T-helper 2 cell treated with Interferon-gamma antibody and Interleukin-4, amounts not matched to agents 100 ng/mL and 5 ng/mL, for 36 hours (primary cell): ENCODE results near the gene SCAMP1. TPM values are rescaled to one million over a fixed set of nuclear protein-coding genes. Genes with fewer than 3 reads are reported as not detected.
"Not testable (repeated sequence)": the region's sequence is repeated elsewhere in the genome, so short reads cannot be mapped to it uniquely, and the experiment has no call there.

ENCODE experiments used
- intact Hi-C: fragments of 100-400 bp; cut with micrococcal nuclease; formaldehyde crosslinking; loops from one replicate; pipeline ENCODE4 v1.15.1; 2023
- total RNA-seq: library from RNA; stranded (reverse); gene quantifications from 2 replicates; pipeline ENCODE4 v1.2.3, GENCODE V29; 2022

SCAMP1 gene
- total RNA-seq, 1 donor from 2014 or later: 16.0 TPM

DNA sequence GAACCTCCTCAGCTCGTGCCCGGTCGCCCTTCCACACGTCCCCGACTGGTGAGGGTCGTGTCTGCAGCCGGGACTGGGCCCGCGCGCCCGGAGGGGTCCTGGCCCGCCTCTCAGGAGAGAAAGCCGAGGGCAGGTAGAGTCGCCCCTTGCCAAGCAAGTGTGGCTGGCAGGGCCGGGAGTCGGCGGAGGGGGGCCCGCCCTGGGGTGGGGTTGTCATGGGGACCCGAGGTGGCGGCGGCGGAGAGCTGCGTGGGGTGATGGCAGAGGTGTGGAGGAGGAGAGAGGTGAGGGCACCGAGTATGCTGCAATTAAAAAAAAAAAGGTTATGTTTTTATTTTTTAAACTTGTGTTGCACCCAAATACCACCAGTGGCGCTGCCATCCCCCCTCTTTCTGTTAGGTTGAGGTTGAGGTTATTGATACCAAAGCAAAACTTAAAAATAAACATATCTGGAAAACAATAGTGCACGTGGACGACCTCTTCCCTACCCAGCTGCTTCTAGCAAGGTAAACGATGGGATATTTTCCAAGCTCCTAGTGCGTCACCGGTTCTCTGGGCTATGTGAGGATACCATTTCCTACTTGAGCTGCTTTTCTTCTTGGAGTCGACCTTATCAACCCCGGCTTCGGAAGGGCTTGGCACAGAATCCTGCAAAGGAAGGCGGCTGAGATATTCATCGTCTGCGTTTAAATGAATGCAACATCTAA, 660 bp downstream of the SCAMP1 start:
- intact Hi-C loops: loop anchor here (1.0 to 10.0 kb wide), 5 partner anchors 67 to 1330 kb away; partner anchors contain the start of genes AGGF1, AP3B1, ARSB and TBCA

DNA sequence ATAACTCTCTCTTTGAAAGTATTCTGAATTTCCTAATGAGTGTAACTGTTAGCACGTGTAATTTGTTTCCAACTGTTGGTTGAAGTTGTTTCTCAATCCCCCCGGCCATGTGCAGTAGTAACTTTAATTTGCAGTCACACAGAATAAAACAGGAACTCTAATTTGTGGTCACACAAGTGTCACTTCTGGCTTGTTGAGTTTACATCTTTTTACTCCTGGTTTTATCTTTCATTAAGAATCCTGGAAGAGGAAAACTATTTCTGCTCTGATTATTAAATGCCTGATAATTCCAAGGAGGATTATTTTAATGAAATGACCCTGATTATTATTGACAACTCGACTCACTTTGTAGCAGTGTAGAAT, 1.2 kb downstream of the SCAMP1 start:
- intact Hi-C loops: loop anchor here (2.0 to 10.0 kb wide), 3 partner anchors 584 to 1331 kb away; partner anchors contain the start of genes AGGF1, ARSB and TBCA

DNA sequence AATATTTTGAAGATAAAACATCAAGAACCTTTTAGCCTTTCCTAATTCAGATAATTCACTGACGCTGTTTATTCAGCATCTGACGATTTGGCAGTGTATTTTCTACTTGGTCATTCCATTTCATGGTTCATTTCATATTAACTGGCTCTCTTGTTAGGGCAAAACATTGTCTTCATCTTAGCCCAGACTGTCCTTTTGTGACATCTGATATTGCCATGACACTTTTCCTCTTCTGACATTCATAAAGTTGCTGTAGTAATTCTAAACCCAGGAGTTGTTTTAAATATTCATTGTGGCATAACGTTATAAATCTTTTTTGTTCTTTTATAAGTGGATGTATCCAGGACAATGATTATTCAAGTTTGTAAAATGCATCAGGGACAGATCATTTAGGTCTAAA, 1.8 kb downstream of the SCAMP1 start:
- intact Hi-C loops: loop anchor here (5.0 to 10.0 kb wide), 2 partner anchors 585 to 623 kb away; partner anchors contain the start of genes ARSB and TBCA

DNA sequence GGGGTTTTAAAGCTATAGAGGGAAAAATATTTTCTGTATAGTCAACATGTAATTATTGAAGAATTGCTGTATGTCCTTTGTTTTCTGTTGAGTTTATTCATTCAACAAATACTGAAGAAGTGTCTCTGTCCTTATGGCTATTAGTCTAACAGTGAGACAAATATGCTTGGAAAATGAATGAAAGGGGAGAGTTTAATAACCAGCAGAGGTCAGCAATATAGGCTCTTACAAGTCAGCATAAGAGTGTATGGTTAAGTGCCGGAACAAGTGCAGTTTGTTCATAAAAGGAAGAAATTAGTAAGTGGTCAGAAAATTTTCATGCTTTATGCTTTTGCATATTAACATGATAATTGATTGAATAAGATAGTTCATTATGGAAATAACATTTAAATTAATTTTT, 3.6 kb downstream of the SCAMP1 start:
- intact Hi-C loops: loop anchor here (5.0 to 10.0 kb wide), 2 partner anchors 587 to 621 kb away; partner anchors contain the start of genes ARSB and TBCA

DNA sequence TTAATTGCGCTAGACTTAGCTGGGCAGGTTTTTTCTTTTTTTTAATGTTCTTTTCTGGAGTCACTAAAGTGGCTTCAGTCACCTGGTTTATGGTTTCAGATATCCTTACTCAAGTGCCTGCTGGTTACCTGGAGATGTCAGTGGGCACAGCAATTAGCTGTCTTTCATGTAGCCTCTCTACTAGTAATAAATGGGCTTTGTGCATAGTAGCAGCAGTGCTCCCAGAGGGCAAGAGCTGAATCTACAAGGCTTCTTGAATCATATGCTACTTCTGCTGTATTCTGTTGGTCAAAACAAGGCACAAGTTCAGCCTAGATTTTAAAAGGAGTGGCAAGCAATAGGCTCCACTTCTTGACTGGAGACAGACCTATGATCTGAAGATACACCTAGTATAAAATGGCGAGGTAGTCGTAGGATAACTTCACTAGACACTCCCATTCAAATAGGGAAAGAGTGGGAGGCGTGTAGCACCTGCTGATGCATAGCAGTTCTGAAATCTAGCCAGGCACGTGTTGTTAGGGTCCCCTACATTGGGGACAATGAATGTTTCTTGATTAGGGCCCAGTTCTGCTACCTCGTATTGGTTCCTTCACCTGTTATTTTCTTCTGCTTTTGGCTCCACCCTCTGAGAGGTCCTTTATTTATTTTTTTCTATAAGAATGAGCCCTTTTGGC, 7.0 kb downstream of the SCAMP1 start:
- intact Hi-C loops: loop anchor here (10.0 kb wide), 1 partner anchor 617 kb away; the partner anchor contains the start of gene ARSB

DNA sequence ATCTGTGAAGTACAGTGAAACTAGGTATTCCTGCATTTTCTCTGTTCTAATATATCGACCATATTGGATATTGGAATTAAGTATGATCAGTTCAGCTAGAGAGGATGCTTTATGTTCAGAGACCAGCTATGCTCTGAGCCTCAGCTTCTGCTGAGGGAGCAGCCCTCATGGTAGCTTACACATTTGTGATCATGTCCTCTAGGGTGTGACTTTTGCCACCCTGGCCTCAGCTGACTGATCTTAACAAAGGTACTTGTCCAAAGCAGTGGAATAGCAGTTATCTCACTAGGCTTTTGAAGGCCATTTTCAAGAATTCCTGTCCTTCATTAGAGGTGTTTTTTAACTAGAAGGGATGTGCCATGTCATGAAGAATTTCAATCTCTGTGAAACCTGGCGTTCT, 9.3 kb downstream of the SCAMP1 start:
- intact Hi-C loops: loop anchor here (10.0 kb wide), 1 partner anchor 615 kb away; the partner anchor contains the start of gene ARSB

DNA sequence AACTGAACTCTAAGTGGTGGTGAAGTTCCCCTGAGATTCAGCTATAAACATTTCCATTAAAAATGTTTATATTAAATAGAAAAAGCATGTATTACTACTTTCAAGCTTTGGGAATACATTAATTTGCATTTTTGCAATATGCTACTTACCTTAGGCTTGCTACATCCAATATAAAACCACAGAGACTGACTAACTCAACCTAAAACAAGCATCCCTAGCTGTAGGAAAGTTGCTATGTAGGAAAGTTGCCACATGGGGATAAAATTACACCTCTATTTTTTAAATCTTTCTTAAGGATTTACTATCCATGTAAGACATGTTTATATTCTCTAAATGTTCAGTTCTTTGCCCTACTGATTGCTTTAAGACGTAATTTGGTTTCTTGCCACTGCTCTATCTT, 12.8 kb downstream of the SCAMP1 start:
- intact Hi-C loops: no loop called here

DNA sequence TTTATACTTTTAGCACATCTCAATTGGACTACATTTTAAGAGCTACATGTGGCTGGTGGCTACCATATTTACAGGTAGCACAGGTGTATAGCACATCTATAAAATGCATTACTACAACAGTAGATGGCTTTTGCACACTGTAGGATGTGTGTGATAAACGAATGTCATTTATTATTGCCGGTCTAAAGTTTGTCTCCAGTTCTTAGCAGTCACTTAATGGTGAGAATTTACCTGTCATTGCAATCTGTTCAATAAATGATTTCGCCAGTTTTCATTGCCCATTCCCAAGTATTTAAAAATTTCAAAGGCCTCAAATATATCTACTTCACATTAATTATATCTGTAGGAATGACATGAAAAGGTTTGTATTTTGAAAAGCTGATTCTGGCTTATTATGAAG, 15.9 kb downstream of the SCAMP1 start:
- intact Hi-C loops: no loop called here

DNA sequence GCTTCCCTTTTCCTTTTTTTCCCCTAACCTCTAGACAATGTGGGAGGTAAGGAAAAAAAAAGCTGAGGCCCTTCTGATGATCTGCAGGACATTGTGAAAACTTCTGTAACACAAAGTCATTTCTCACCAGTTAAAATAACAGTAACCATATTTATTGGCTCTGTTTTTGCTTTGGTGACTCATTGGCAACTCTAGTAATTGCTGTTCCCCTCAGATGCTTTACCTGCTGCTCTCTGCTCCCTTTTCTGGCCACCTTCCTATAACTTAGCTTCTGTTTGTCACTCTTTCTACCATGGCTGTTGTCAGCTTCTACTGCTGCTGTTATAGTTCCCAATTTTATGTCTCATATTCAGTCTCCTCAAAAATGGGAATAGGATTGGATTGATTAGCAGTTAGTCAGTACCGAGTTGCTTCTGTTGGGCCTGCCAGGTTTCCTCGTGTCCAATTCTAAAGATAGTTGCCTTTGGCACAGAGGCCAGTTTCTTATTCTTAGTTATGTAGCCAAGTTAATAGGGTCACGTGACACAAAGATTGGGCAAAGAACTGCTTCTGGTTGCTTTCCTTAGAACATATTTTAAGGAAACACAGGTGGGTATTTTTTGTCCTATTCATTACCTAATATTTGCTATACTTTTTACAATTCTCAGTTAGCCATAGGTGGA, 16.8 kb downstream of the SCAMP1 start:
- intact Hi-C loops: no loop called here

DNA sequence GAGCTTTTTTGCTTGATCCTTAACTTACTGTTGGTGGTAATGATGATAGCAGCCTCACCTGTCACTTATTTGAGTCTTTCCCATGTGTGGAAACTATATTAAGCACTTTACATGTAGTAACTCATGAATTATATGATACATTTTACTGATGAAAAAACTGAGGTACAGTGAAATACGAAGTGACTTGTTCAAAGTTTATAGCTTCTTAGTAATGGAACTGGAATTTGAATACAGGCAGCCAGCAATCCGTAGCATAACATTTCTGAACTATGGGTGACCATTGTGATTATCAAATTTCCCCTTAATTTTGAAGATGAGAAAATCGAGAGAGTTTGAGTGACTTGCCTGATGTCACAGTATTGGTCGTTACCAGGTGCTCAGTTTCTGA, 17.3 kb downstream of the SCAMP1 start:
- intact Hi-C loops: no loop called here

DNA sequence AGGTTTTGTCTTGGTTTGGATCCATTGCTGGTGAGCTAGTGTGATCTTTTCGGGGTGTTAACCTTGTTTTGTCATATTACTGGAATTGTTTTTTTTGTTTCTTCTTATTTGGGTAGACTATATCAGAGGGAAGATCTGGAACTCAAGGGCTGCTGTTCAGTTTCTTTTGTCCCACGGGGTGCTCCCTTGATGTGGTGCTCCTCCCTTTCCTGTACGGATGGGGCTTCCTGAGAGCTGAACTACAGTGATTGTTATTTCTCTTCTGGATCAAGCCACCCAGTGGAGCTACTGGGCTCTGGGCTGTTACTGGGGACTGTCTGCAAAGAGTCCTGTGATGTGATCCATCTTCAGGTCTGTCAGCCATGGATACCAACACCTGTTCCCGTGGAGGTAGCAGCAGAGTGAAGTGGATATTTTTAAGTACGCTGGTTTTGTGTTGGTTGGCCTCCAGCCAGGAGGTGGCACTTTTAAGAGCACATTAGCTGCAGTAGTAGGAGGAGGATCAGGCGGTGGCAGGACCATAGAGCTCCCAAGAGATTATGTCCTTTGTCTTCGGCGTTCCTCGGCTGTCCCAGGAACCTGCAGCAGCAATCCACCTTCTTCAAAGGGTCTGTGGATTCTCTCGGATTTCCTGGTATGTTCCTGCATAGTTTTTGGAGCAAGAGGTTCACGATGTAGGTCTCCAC, 27.2 kb downstream of the SCAMP1 start:
- intact Hi-C loops: no loop called here

DNA sequence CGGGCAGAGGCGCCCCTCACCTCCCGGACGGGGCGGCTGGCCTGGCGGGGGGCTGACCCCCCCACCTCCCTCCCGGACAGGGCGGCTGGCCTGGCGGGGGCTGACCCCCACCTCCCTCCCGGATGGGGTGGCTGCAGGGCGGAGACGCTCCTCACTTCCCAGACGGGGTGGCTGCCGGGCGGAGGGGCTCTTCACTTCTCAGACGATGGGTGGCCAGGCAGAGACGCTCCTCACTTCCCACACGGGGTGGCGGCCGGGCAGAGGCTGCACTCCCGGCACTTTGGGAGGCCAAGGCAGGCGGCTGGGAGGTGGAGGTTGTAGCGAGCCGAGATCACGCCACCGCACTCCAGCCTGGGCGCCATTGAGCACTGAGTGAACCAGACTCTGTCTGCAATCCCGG, 30.9 kb downstream of the SCAMP1 start:
- intact Hi-C loops: not testable (repeated sequence)

DNA sequence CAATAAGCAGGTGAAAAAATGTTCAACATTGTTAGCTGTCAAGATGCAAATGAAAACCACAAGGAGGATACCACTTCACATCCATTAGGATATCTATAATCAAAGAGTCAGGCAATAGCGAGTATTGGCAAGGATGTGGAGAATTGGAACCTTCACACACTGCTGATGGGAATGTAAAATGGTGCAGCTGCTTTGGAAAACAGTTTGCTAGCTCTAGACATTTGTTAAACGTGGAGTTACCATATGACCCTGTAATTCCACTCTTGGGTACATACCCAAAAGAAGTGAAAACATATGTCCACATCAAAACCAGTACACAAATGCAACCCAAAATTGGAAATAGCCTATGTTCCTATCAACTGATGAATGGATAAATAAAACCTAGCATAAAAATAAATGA, 37.4 kb downstream of the SCAMP1 start:
- intact Hi-C loops: no loop called here

DNA sequence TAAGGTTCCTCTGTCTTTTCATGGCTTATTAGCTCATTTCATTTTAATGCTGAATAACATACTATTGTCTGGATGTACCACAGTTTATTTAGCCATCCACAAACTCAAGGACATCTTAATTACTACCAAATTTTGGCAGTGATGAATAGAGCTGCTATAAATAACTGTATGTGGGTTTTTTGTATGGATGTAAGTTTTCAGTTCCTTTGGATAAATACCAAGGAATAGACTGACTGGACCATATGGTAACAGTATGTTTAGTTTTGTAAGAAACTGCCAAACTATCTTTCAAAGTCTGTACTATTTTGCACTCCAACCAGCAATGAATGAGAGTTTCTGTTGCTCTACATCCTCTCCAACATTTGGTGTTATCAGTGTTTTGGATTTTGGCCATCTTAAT, 38.7 kb downstream of the SCAMP1 start:
- intact Hi-C loops: no loop called here

DNA sequence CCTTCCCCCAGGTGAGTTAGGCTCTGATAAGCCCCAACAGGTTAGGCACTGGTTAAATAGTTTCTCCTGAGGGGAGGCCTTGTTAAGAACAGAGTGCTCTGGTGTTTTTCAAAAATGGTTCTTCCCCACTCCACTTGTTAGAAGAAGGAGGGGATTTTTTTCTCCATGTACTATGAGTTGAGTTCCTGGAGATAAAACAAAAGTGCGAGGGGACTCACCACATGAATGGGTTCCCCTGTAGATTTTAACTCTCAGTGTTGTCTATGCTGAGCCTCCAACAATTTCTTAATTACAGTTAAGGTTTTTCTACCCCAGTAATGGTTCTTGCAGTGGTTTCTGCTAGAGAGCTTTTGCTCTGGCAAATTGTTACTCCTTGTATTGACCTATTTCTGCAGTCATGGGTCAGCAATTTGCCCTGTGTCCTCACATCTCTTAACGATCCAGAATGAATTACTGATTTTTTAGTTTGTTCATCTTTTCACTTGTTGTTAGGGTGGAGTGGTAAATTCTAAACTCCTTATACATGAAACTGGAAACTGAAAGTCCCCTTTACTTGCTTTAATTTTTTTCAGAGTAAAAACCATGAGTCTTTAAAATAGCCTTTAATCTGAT, 44.4 kb downstream of the SCAMP1 start:
- intact Hi-C loops: no loop called here

DNA sequence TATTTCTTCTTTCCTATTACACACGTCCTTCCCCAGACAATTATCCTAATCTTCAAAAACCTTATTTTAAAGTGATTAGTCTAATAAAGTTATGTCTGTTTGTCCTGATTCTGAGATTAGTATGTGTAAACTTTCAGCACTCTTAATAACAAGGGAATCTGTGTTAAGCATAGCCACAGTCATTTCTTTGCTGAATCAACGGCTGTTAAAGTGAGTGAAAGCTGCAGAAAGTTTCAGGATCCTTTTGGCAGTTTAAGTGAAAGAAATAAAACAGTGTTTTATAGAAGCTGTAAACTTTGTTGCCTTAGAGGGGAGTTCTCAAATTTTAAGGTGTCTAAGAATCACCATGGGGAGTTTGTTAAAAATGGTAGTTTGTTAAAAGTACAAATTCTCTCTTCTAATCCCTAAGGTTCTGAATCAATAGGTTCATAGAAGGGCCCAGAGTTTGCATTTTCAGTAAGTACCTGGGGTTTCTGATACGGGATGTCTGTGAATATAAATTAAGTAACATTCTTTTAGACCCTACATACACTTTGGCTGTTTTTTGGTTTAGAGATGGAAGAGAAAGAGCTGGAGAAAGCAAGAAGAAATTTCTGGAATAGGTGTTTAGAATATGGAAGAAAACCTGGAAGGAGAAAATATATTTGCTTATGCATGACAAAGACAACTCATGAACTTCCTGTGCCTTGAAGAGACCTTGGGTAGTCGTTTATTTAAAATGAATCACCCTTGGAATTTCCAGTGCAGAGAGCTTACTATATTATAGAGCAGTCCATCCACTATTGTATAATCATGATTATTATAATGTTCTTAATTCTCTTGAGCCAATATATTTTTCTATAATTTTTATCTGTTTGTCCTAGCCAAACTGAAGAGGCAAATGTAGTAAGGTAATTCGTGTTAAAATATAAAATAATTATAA, 45.7 kb downstream of the SCAMP1 start:
- intact Hi-C loops: no loop called here

DNA sequence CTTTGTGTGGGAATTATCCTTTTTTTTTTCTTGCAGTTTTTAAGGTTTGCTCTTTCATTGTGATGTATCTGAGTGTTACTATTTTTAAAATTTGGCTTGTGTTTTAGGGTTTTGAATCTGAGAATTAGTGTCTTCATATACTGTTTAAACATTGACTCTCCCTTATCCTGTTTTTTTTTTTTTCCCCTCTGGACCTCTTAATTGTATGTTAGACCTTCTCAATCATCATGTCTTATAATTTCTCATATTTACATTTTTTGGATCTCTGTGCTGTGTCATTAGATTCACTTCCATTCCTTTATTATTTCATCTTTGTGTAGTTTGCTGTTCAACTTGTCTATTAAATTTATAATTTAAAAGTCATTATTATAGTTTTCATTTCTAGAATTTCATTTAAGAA, 47.0 kb downstream of the SCAMP1 start:
- intact Hi-C loops: no loop called here

DNA sequence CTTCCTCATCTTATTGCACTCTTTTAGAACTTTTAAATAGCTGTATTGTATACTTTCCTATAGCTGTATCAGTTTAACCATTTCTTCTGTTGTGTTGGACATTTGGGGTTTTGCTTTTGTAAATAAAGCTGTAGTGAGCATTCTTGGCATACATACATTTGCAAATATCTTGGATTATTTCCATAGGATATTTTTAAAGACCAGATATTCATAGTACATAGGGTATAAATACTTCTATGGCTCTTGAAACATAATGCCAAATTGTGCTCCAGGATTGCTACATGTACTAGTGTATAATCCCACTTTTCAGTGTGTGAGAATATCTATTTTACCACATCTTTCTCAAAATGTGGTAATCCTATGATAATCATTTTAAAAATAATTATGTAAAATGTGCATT, 51.2 kb downstream of the SCAMP1 start:
- intact Hi-C loops: no loop called here

DNA sequence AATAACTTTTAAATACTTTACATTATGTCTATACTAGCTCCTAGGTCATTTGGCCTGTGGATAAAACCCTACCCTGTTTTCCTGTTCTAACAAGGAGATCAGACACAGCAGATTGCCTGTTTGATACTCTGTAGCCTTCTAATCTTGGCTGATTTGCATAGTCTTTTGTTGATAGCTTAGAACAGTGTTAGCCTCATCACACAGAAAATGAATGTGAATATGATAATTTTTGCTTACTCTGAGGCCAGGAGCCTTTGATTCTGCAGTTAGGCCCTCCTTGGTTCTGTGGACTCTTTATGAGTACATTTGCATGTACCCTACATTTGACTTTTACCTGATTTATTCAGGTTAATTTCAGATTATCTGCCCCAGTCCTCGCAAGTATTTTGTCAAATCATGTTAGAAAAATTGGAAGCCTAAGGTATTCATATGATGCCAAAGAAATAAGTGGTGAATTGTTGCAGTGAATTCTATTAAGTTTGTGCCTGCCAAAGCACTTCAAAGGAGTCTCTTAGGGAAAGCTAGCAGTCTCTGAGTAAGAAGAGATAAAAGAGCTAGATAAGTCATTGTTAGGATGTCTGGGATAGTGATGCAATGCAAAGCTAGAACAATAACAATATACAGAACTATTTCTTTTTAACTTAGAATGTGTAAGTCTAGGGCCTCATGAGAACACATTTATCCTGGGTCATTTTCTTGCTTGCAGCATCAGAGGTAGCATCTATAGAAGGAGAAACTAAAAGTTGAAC, 56.4 kb downstream of the SCAMP1 start:
- intact Hi-C loops: no loop called here
